Effector memory CD4-positive, alpha-beta T cell (primary cell): ENCODE results near the gene PRKAR1B.

ENCODE experiments used
- DNase-seq, 3 donors: peaks; one replicate each; pipeline ENCODE4 v3.0.0-alpha.2; 2020
- H3K27ac ChIP-seq: 2 replicates; pipeline ENCODE4 v1.7.0; 2013; ENCODE audit warnings: mild to moderate bottlenecking, low read length, moderate library complexity; ENCODE audit not compliant: insufficient read depth, poor library complexity, severe bottlenecking
- H3K27me3 ChIP-seq: replicated peaks from 2 replicates; pipeline ENCODE4 v1.7.0; 2013; ENCODE audit warnings: mild to moderate bottlenecking, low read length; ENCODE audit not compliant: insufficient read depth, control insufficient read depth, poor library complexity, severe bottlenecking
- H3K36me3 ChIP-seq: 2 replicates; pipeline ENCODE4 v1.7.0; 2013; ENCODE audit warnings: mild to moderate bottlenecking, low read length, moderate library complexity; ENCODE audit not compliant: control insufficient read depth, insufficient read depth
- H3K4me1 ChIP-seq: 2 replicates; pipeline ENCODE4 v1.7.0; 2013; ENCODE audit warnings: low read length, mild to moderate bottlenecking; ENCODE audit not compliant: control insufficient read depth, insufficient read depth, poor library complexity, severe bottlenecking
- H3K4me3 ChIP-seq: 2 replicates; pipeline ENCODE4 v1.7.0; 2013; ENCODE audit warnings: low read length, low read depth, mild to moderate bottlenecking; ENCODE audit not compliant: insufficient read depth, poor library complexity, severe bottlenecking
- H3K9me3 ChIP-seq: 2 replicates; pipeline ENCODE4 v1.7.0; 2013; ENCODE audit warnings: mild to moderate bottlenecking, low read length, moderate library complexity; ENCODE audit not compliant: control insufficient read depth

Gene PRKAR1B

DNA sequence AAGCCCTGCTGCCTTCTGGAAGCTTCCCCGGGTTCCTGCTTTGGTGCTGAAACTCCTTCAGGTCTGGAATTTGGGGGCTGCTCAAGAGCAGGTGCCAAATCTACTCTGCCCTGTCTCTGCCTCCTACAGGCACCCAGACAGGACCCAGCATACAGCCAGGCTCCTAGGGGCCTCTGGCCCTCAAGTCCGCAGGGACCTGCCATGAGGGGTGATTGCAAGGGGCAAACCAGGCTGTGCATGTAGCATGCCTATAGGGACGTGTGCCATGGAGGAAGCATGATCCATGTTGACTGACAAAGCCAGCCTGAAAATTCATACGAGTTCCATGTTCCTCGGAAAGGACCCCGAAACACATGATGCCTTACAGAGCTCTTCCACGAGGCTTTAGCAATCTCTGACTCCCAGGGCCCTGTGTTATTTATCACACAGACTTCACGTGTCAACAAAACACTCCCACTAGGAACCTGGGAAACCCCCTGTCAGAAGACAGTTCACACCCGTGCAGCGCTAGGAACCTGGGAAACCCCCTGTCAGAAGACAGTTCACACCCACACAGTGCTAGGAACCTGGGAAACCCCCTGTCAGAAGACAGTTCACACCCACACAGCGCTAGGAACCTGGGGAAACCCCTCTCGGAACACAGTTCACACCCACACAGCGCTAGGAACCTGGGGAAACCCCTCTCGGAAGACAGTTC lies 75.9 kb downstream of the PRKAR1B start:
- Histone ChIP-seq H3K9me3 (peaks cover 5% of the 10 kb centered on the region), H3K4me1 (no peaks in the 10 kb centered on the region), H3K36me3 (no peaks in the 10 kb centered on the region), H3K4me3 (no peak overlapping the region), H3K27me3 (no peaks in the 10 kb centered on the region), H3K27ac (peak overlapping the region; percentile 34)
- DNase-seq, result peak; percentile 20 to 41 (median 36)

DNA sequence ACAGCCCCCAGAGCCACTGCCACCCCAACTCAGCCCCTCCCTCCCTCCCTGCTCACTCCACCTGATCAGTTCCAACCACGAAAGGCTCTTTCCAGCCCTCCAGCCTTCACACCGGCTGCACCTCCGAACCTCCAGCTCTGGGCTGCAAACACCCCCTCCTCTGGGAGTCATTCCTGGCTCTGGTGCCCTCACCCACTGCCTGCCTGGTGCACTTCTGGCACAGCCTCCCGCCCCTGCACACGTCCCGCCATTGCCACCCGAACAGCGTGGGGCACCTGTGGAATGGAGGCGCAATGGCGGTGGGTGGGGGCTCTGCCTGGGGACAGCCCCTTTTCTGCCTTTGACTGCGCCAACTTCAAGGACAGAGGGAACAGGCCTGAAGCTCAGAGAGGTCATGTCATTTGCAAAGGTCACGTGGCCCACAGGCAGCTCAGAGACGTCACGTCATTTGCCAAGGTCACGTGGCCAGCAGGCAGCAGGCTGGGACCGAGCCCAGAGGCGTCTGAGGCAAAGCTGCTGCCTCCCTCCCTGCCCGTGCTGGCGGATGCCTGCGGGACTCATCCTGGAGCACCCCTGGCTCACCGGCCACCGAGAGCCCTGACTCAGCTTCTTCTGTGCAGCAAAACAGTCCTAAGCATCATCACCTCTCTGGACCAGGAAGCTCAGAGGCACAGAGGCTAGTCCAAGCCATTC lies 76.6 kb downstream of the PRKAR1B start:
- no peaks in the 10 kb centered on the region for H3K36me3 ChIP-seq
- no peak overlapping the region for H3K4me3 ChIP-seq
- no peaks in the 10 kb centered on the region for H3K27me3 ChIP-seq
- no peak for DNase-seq
- peaks cover 5% of the 10 kb centered on the region for H3K9me3 ChIP-seq
- no peaks in the 10 kb centered on the region for H3K4me1 ChIP-seq
- H3K27ac ChIP-seq, result no peak overlapping the region

DNA sequence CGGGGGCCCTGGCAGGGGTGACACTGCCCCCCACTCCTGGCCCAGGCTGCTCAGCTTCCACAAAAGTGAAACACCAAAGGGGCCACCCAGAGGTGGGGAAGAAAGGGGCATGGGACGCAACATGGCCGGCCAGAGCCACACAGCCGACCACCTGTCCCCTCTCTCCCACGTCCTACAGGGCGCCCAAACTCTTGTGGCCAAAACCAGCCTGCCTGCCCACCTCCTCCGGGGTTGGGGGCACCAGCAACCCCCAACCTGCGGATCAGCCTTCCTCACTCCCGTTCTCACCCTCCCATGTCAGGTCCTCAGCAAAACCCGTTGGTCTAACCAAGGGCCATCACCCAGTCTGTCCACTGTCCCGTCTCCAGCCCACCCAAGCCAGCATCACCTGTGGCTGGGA lies 80.1 kb downstream of the PRKAR1B start:
- DNase-seq, result no peak
- H3K4me3 ChIP-seq, result no peak overlapping the region
- H3K9me3 ChIP-seq, result peaks cover 4% of the 10 kb centered on the region
- no peaks in the 10 kb centered on the region for H3K27me3 ChIP-seq
- no peaks in the 10 kb centered on the region for H3K36me3 ChIP-seq
- H3K27ac ChIP-seq, result no peak overlapping the region
- no peaks in the 10 kb centered on the region for H3K4me1 ChIP-seq

DNA sequence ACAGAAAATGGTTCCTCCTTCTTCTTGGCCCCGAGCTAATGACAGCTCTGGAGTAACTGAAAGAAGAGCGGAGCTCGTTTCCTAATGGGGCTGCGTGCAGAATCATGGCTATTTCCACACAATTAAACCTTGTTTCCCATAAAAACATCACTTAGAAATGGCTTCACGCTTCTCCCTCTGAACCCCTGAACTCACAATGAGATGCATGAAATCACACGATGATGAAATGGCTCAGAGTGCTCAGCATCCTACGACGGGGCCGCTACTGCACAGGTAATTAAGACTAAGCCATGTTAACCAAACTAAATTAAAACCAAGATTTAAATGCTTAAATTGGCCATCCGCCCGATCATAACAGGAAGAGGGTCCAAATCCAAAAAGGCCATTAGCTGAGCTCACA lies 80.6 kb downstream of the PRKAR1B start:
- no peak overlapping the region for H3K27ac ChIP-seq
- peaks cover 4% of the 10 kb centered on the region for H3K9me3 ChIP-seq
- no peak for DNase-seq
- H3K4me3 ChIP-seq, result no peak overlapping the region
- H3K36me3 ChIP-seq, result no peaks in the 10 kb centered on the region
- H3K27me3 ChIP-seq, result no peaks in the 10 kb centered on the region
- no peaks in the 10 kb centered on the region for H3K4me1 ChIP-seq

DNA sequence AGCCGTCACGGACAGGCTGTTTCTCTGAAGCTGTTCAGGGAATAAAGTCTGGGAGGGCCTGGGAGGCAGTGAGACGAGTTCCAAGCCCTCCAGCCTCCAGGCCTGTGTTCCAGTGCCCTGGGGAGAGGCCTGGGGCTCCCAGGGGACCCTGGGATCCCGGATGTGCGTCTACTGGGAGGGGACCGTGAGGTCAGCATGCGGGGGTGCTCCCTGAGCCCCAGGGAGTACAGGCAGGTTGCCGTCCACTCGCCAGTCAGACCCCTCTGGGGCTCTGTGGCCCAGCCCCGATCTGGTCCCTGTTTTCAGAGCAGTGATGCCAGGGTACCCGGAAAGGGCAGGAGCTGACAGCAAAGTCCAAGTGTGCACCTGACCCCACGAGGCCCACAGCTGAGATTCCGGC lies 81.5 kb downstream of the PRKAR1B start:
- Histone ChIP-seq H3K27ac (no peak overlapping the region), H3K36me3 (no peaks in the 10 kb centered on the region), H3K27me3 (no peaks in the 10 kb centered on the region), H3K4me3 (no peak overlapping the region), H3K9me3 (peaks cover 4% of the 10 kb centered on the region), H3K4me1 (no peaks in the 10 kb centered on the region)
- no peak for DNase-seq

DNA sequence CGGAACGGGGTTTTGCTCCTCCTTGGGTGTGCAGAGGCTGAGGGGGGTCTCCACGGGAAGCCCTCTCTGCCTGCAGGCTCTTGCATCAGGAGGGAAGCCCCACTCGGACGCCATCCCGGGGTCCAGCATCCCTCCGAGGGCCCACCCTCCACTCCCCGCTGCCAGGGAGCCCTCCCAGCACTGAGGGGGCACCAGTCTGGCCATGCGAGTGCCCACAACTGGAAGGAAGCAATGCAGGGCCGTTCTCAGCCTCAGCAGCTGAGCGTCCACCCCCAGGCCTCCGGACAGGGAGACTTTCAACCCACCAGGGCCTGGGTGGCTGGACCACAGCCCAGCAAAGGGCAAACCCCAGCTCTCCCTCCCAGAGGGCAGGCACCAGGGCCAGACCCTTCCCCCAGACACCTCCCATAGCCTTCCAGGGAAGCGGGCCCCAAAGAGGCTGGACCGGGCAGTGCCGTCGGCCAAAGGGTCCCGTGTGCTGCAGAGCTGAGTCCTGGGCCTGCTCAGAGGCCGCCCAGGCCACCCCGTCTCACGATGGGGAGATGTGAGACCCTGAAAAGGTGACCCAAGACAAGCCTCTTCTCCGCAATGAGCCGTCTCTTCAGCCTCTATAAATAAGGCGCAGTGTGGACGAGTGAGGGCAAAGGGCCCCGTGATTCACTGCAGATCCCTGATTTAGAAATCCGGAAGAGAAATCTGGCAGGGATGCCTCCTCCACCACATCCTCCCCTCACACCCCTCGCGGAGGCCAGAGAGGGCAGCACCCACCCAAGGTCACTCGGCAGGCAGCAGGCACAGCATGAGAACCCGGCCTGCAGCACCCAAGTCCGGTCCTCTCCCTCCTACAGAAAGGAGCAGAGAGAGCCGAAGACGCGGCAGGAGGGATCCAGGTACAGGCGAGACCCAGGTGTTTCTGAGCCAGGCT lies 82.4 kb downstream of the PRKAR1B start:
- H3K27me3 ChIP-seq, result no peaks in the 10 kb centered on the region
- no peak overlapping the region for H3K4me3 ChIP-seq
- no peak overlapping the region for H3K27ac ChIP-seq
- no peak for DNase-seq
- peaks cover 4% of the 10 kb centered on the region for H3K9me3 ChIP-seq
- no peaks in the 10 kb centered on the region for H3K4me1 ChIP-seq
- no peaks in the 10 kb centered on the region for H3K36me3 ChIP-seq

DNA sequence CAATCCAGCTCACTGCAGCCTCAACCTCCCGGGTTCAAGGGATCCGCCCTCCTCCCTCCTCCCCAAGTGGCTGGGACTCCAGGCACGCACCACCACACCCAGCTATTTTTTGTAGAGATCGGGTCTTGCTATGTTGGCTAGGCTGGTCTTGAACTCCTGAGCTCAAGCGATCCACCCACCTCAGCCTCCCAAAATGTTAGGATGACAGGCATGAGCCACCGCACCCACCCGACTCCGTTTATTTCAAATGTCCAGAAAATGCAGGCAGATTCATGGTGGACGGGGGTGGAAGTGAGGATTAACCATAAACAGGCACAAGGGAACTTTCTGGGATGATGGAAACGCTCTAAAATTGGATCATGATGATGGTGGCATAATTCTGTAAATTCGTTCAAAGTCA lies 85.1 kb downstream of the PRKAR1B start:
- Histone ChIP-seq H3K27ac (no peak overlapping the region), H3K9me3 (peaks cover 4% of the 10 kb centered on the region), H3K27me3 (no peaks in the 10 kb centered on the region), H3K36me3 (no peaks in the 10 kb centered on the region), H3K4me1 (no peaks in the 10 kb centered on the region), H3K4me3 (no peak overlapping the region)
- no peak for DNase-seq

DNA sequence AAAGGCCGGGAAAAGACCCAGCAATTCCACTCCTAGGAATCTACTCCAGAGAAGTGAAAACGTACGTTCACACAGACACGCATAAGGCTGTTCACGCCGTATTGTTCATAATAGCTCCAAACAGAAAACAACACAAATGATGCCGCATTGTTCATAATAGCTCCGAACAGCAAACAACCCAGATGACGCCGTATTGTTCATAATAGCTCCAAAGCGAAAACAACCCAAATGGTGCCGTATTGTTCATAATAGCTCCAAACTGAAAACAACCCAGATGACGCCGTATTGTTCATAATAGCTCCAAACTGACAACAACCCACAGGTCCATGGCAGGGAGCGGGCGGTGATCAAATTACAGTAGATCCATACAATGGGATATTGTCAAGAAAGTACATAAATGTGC lies 85.8 kb downstream of the PRKAR1B start:
- Histone ChIP-seq H3K4me3 (no peak overlapping the region), H3K9me3 (peaks cover 4% of the 10 kb centered on the region), H3K27ac (no peak overlapping the region), H3K36me3 (no peaks in the 10 kb centered on the region), H3K27me3 (no peaks in the 10 kb centered on the region), H3K4me1 (no peaks in the 10 kb centered on the region)
- DNase-seq, result no peak

DNA sequence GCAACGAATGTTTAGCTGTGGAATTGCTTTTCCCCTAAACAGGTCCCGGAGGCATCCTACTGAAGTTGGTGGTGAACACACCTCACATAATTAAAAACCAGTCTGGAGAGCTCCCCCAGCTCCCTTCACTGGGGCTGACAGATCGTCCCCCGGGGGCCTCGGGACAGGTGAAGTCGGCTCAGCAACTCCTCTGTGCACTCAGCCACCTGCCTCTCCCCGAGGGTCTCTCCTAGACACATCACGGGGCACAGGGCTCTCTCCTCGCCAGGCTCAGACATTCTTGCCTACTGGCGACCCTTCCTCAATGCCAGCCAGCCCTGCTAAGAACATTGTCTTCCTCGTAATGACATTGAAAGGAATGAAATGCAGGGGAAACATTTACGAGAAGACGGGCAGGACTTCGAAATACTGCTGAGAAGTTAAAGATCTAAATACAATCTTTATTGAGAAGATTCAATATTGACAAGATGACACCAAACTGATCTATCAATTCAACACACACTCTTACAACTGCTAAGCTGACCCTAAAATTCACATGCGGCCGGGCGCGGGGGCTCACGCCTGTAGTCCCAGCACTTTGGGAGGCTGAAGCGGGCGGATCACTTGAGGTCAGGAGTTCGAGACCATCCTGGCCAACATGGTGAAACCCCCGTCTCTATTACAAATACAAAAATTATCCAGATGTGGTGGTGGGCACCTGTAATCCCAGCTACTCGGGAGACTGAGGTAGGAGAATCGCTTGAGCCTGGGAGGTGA lies 88.6 kb downstream of the PRKAR1B start:
- no peaks in the 10 kb centered on the region for H3K27me3 ChIP-seq
- DNase-seq, result no peak
- no peak overlapping the region for H3K4me3 ChIP-seq
- no peaks in the 10 kb centered on the region for H3K4me1 ChIP-seq
- H3K36me3 ChIP-seq, result no peaks in the 10 kb centered on the region
- no peaks in the 10 kb centered on the region for H3K9me3 ChIP-seq
- no peak overlapping the region for H3K27ac ChIP-seq
